GM12873 (cell line): ENCODE results near the gene CSH1.

ENCODE experiments used
- CTCF ChIP-seq: IDR thresholded peaks from 2 replicates; pipeline ENCODE4 v1.5.1; 2012; ENCODE audit warnings: low read depth, mild to moderate bottlenecking, moderate library complexity, low read length, control low read depth; ENCODE audit not compliant: insufficient read depth; ENCODE audit errors: missing control alignments

CSH1 gene

DNA sequence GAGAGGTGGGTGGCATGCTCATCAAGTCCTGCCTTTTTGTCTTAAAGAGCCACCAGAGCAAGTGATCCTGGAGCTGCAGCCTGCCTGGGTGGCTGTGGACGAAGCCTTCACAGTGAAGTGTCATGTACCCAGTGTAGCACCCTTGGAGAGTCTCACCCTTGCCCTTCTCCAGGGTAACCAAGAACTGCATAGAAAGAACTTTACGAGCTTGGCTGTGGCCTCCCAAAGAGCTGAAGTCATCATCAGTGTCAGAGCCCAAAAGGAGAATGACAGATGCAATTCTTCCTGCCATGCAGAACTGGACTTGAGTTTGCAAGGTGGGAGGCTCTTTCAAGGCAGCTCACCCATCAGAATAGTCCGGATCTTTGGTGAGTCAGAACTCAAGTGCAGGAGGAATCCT is 37.1 kb downstream of the CSH1 start:
- TF ChIP-seq CTCF = no peak

- no peak for TF ChIP-seq CTCF
Observed at GRCh38 chr17:63855185-63855584, 41.2 kb downstream of the CSH1 start.

DNA sequence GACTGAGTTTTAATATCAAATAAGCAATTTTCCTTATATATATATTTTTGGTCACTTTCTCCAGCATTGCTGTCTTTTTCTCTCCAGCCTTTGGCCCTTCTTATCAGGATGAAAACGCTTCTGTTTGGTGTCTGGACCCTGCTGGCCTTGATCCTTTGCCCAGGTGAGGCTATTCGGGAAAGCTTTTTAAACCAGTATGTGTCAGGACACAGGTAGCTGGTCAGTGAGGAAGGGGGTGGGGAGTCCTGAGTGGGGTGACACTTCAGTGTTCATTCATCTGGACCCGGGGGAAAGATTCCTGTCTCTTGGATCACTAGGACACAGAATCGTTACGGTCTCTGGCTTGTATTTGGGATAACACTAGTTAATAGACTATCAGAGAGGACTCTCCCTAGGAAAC is 41.7 kb downstream of the CSH1 start:
- TF ChIP-seq CTCF = no peak

DNA sequence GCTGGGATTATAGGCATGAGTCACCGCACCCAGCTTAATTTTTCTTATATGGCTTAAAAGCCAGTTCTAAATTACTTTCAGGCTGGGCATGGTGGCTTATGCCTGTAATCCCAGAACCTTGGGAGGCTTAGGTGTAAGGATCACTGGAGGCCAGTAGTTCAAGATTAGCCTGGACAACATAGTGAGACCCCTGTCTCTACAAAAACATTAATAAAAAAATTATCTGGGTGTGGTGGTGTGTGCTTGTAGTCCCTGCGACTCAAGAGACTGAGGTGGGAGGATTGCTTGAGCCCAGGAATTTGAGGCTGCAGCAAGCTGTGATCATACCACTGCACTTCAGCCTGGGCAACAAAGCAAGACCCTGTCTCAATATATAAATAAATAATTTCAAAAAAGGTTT is 43.1 kb downstream of the CSH1 start:
- TF ChIP-seq CTCF = no peak

- no peak for TF ChIP-seq CTCF
Observed at GRCh38 chr17:63850401-63850800, 46.0 kb downstream of the CSH1 start.

DNA sequence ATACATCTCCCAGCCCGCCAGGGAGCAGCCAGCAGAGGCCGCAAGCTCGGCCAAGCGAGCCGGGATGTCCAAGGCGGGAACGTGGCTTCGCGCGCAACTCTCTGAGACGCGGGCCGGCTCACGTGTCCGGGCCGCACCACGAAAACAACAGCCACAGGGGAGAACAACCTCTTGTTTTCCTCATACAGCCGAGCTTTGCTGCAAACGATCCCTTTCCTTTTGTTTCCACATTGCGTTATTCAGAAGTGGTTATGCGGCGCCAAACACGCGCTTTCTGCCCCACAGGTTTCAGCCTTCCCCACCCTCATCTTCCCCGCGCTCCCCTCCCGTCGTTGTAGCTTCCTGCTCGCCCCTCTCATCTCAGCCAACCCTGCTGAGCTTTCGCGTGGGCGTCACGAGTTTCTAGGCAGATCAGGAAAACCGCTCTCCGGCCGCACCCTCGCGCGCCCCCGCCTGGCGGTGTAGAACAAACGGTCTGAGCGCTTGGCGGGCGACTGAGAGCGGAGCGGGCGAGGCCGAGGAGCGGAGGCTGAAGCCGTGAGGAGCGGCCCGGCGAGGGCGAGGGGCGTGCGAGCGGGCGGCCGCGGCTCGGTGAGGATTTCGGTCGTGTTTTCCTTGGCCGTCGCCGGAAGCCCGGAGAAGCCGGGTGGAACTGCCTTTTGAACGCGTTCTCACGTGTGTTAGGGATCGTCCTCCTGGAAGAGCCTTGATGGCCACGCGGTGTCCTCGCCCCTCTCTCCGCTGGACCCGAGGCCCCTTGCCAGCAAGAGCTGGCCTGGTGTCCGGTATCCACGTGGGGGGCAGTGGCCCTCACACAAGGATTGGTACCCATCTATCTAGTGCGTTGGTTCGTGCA is 47.3 kb downstream of the CSH1 start:
- peak; percentile 61 for TF ChIP-seq CTCF

DNA sequence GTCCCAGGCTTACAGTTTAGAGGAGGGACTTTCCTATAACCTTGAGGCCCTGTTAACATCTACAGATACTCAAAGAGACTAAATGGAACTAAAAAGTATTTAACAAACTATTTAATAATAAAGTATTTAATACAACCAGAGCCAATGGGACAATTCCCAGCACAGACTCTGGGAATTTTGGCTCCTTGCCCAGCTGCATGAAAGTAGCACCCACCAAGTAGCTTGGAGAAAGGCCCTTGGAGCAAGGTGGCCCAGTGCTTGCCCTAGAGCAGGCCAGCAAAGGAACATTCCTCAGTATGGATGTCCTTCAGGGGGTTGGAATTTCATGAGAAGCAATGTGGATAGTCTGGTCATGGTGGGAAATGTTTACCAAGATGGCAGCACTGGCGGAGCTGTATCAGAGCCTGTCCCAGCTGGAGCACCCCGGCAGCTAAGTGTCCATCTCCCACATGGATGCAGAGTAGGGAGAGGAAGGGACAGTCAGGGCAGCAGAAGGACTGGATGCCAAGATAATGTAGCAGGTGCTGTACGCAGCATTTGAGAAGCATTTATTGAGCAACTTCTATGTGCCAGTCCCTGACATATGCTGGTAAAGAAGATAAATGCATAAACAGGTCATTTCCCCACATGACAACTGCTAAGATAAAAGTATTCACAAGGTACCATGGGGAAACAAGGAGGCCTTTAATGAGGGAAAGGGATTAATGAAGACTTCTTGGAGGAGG is 48.7 kb downstream of the CSH1 start:
- TF ChIP-seq CTCF = no peak
